ENCODE measurements around the gene IL20RA.

DNA sequence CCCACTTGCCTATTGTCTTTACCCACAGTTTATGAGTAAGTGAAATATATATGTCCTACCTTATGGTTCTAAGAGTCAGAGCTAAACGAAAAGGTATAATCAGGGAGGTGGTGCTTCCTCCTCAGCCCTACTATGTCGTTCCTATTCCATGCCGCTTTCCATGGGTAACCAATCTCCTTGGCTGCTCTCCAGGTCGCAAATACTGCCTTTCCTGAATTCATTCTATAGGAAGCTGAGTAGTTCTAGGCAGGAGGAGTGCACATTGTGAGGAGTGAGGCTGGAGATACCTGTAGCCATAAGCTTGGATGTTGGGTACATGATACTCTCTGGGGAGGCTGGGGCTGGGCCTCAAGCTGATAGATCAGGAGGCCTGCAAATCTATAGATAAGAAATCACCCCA is 5.8 kb downstream of the IL20RA start:
- TF ChIP-seq, protein P1, sequence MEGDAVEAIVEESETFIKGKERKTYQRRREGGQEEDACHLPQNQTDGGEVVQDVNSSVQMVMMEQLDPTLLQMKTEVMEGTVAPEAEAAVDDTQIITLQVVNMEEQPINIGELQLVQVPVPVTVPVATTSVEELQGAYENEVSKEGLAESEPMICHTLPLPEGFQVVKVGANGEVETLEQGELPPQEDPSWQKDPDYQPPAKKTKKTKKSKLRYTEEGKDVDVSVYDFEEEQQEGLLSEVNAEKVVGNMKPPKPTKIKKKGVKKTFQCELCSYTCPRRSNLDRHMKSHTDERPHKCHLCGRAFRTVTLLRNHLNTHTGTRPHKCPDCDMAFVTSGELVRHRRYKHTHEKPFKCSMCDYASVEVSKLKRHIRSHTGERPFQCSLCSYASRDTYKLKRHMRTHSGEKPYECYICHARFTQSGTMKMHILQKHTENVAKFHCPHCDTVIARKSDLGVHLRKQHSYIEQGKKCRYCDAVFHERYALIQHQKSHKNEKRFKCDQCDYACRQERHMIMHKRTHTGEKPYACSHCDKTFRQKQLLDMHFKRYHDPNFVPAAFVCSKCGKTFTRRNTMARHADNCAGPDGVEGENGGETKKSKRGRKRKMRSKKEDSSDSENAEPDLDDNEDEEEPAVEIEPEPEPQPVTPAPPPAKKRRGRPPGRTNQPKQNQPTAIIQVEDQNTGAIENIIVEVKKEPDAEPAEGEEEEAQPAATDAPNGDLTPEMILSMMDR (IDR thresholded peaks at IDR 0.05): no peak
- no peak for TF ChIP-seq POLR2AphosphoS5 (IDR thresholded peaks at IDR 0.05)
